AG04450 (cell line): ENCODE results near the gene SLC16A4. TPM values are rescaled to one million over a fixed set of nuclear protein-coding genes. Genes with fewer than 3 reads are reported as not detected.

Experiments used
- CTCF ChIA-PET: fragments of 300-600, 350-600 bp; formaldehyde crosslinking; extraction: SDS; loops from one replicate; lab custom pipeline; 2022; ENCODE audit warnings: antibody characterized with exemption, inconsistent platforms; lab: Charles Lee
- POLR2A ChIA-PET: fragments of 350-600 bp; formaldehyde crosslinking; extraction: SDS; loops from one replicate; lab custom pipeline; 2021; ENCODE audit warnings: antibody characterized with exemption, inconsistent platforms; lab: Yijun Ruan, JAX
- DNase-seq: peaks from one replicate; pipeline ENCODE4 v3.0.0-alpha.2; 2011; ENCODE audit warnings: low read depth, low spot score
- H3K27ac ChIP-seq: one replicate; pipeline ENCODE4 v1.5.1; 2012; ENCODE audit warnings: low read depth, low read length, control low read depth
- H3K27me3 ChIP-seq: one replicate; pipeline ENCODE4 v1.6.0; 2012; ENCODE audit warnings: low read length; ENCODE audit not compliant: control insufficient read depth, insufficient read depth
- H3K4me3 ChIP-seq: 2 replicates; pipeline ENCODE4 v1.5.1; 2011; ENCODE audit warnings: mild to moderate bottlenecking, low read depth, low read length, control low read depth
- H3K9me3 ChIP-seq: 2 replicates; pipeline ENCODE4 v1.5.1; 2012; ENCODE audit warnings: low read length; ENCODE audit not compliant: control insufficient read depth, insufficient read depth
- CTCF ChIP-seq: IDR thresholded peaks from 2 replicates; pipeline ENCODE4 v1.5.1; 2011; ENCODE audit warnings: low read depth, low read length, control low read depth, inconsistent platforms
- polyA plus RNA-seq: library from polyadenylated mRNA; depleted of rRNA; stranded (reverse); fragments of >200 nt; gene quantifications from 2 replicates; pipeline ENCODE4 v1.2.3, GENCODE V29; 2011

The SLC16A4 gene
- polyA plus RNA-seq, 1 experiment = 98.8 TPM

- peaks cover 3% of the 10 kb centered on the region; the same call in 1 of the 2 replicates for H3K9me3 ChIP-seq
- no peak overlapping the region for H3K27ac ChIP-seq
- DNase-seq = no peak
- no peaks in the 10 kb centered on the region for H3K27me3 ChIP-seq
- H3K4me3 ChIP-seq = no peak overlapping the region
- ChIA-PET POLR2A (no interaction called here), CTCF (interaction anchor here (1.8 to 10.3 kb wide), 9 partner anchors 23 to 160 kb away, joined by 7 to 86 read pairs (median 25); partner anchors contain the start of genes KCNC4 and LAMTOR5)
- TF ChIP-seq CTCF = no peak
Observed at GRCh38 chr1:110336300-110337039, 54.4 kb downstream of the SLC16A4 start.

- H3K27ac ChIP-seq = no peak overlapping the region
- DNase-seq = no peak
- POLR2A ChIA-PET = no interaction called here
- H3K27me3 ChIP-seq = no peaks in the 10 kb centered on the region
- H3K9me3 ChIP-seq = peaks cover 3% of the 10 kb centered on the region; the same call in 1 of the 2 replicates
- no peak overlapping the region for H3K4me3 ChIP-seq
- CTCF ChIA-PET = interaction anchor here (0.9 to 10.3 kb wide), 8 partner anchors 22 to 161 kb away, joined by 4 to 86 read pairs (median 15); partner anchors contain the start of gene KCNC4
- TF ChIP-seq CTCF = no peak
Observed at GRCh38 chr1:110335265-110335664, 55.6 kb downstream of the SLC16A4 start.

- Histone ChIP-seq H3K9me3 (no peaks in the 10 kb centered on the region), H3K4me3 (no peak overlapping the region), H3K27ac (no peak overlapping the region), H3K27me3 (peaks cover under 1% of the 10 kb centered on the region)
- TF ChIP-seq CTCF = no peak
- ChIA-PET POLR2A (no interaction called here), CTCF (interaction anchor here (0.9 to 4.1 kb wide), 4 partner anchors 9 to 132 kb away, joined by 3 to 26 read pairs (median 12); no protein-coding TSS in a partner anchor)
- DNase-seq = no peak
Observed at GRCh38 chr1:110328700-110329099, 62.1 kb downstream of the SLC16A4 start.

GRCh38 chr1:110328274-110328673 lies 62.6 kb downstream of the SLC16A4 start:
- H3K4me3 ChIP-seq = no peak overlapping the region
- CTCF ChIA-PET = interaction anchor here (0.9 to 4.1 kb wide), 4 partner anchors 10 to 131 kb away, joined by 3 to 26 read pairs (median 12); no protein-coding TSS in a partner anchor
- peaks cover 3% of the 10 kb centered on the region for H3K27me3 ChIP-seq
- TF ChIP-seq CTCF = no peak
- no peak overlapping the region for H3K27ac ChIP-seq
- no peaks in the 10 kb centered on the region for H3K9me3 ChIP-seq
- DNase-seq = no peak
- POLR2A ChIA-PET = no interaction called here

GRCh38 chr1:110326826-110327225 lies 64.0 kb downstream of the SLC16A4 start:
- no peak overlapping the region for H3K27ac ChIP-seq
- no peaks in the 10 kb centered on the region for H3K9me3 ChIP-seq
- ChIA-PET POLR2A (no interaction called here), CTCF (interaction anchor here (0.6 to 4.1 kb wide), 6 partner anchors 14 to 169 kb away, joined by 3 to 26 read pairs (median 6); no protein-coding TSS in a partner anchor)
- H3K4me3 ChIP-seq = no peak overlapping the region
- no peak for DNase-seq
- H3K27me3 ChIP-seq = peaks cover 5% of the 10 kb centered on the region
- no peak for TF ChIP-seq CTCF
